ENCODE measurements around the gene SAMD4A.

The SAMD4A gene

DNA sequence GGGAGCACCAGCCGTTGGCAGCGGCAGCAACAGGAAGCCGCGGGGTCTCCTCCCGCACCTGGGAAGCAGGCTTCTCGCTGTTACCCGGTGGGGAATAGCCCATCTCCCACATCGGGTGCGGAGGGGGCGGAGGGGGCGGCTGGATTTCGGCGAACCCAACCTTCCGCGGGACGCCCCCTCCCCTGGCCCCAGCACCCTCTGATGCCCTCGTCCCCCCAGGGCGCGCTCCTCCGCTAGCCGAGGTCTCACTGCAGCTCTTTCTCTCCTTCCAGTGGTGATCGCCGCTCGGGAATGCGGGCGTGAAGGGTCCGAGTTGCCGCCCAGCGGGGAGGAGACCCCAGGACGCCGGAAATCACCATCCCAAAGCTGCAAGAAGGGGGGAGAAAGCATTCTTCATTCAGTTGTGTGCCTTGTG, 303 bp downstream of the SAMD4A start:
- Histone ChIP-seq H3K4me3 (ENCODE audit: low read depth, low read length) (peak overlapping the region; percentile 82), H3K27ac (ENCODE audit: low read depth, low read length) (peak overlapping the region; percentile 48; the same call in 1 of the 2 replicates), H3K9ac (ENCODE audit: low read length) (peak overlapping the region; percentile 77), H3K27me3 (ENCODE audit: control insufficient read depth, insufficient read depth, low read length) (peaks cover 11% of the 10 kb centered on the region), H3K9me3 (ENCODE audit: control insufficient read depth, insufficient read depth, low read depth, low read length) (no peaks in the 10 kb centered on the region), H3K4me1 (ENCODE audit: control insufficient read depth, insufficient read depth, low read length) (peaks cover 19% of the 10 kb centered on the region; the same call in 1 of the 2 replicates), H3K36me3 (ENCODE audit: control insufficient read depth, insufficient read depth, low read length) (peaks cover 10% of the 10 kb centered on the region; the same call in 1 of the 2 replicates)

DNA sequence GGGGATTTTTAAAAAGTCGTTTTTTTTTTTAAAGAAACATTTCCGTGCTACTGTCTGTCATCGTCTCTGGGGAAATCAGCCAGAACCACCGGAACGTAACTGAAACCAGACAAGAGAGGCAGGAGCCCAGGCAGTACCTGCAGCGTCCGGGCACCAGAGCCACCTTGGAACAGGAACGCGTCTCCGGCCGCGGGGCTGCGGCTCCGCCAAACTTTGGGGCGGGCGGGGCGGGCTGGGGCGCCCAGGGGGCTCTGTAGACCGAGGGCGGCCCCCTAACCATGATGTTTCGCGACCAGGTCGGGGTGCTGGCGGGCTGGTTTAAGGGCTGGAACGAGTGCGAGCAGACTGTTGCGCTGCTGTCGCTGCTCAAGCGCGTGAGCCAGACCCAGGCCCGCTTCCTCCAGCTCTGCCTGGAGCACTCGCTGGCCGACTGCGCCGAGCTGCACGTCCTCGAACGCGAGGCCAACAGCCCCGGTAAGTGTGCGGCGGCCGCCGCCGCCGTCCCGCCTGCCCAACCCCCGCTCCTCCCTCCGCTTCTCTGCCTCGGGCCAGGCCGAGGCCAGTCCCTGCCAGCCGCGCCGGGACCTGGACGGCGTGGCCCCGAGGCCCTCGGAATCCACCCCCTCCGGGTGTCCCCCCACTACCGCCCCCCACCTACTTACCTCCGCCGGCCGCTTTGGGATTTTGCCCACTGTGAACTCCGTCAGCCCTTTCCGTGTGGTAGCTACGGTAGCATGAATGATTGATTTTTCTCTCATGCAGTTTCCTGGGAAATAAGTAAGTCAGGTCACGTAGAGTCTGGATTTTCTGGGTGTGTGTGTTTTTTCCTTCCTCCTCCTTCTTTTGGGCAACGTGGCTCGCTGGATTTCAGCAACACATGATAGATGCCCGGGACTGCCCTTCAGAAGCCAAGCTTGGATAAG, 972 bp downstream of the SAMD4A start:
- peaks cover 19% of the 10 kb centered on the region; the same call in 1 of the 2 replicates for H3K4me1 ChIP-seq (ENCODE audit: control insufficient read depth, insufficient read depth, low read length)
- H3K27ac ChIP-seq (ENCODE audit: low read depth, low read length), result no peak overlapping the region
- H3K4me3 ChIP-seq (ENCODE audit: low read depth, low read length), result peak overlapping the region; percentile 82
- H3K9me3 ChIP-seq (ENCODE audit: control insufficient read depth, insufficient read depth, low read depth, low read length), result no peaks in the 10 kb centered on the region
- H3K27me3 ChIP-seq (ENCODE audit: control insufficient read depth, insufficient read depth, low read length), result peaks cover 11% of the 10 kb centered on the region
- H3K36me3 ChIP-seq (ENCODE audit: control insufficient read depth, insufficient read depth, low read length), result peaks cover 11% of the 10 kb centered on the region; the same call in 1 of the 2 replicates
- peak overlapping the region; percentile 77 for H3K9ac ChIP-seq (ENCODE audit: low read length)

DNA sequence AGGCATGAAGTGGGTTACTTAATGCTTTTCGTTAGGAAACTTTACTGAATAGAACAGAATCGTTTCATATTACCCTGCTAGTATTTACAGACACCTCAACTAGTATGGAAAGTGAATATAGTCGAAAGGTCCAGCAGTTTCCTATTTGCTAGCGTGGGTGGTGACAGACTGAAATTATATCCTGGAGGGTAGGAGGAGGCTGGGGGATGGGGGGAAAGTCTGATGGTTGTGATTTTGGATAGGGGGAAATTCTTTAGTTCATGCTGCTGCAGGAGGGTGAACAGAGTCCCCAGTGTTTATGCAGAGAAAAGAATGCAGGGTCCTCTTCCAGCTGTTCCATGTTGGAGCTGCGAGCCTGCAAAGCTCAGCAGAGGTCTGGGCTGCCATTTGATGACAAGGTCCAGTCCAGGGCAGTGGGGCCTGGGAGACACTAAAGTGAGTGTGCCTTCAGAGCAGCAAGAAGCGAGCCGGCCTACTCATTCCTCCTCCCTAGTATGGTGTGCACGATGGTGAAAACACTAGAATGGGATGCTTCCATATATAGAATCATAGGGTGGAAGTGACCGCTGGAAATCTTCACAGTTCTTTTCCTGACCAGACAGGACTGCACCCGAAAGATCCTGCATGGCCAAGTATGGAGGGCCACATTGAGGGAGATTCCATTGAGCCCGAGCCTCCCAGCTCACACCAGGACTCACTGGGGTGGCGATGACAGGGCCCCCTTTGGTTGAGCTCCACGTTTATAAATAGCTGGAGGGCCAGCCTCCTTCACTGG, 2.1 kb downstream of the SAMD4A start:
- Histone ChIP-seq H3K4me3 (ENCODE audit: low read depth, low read length) (peak overlapping the region; percentile 44), H3K4me1 (ENCODE audit: control insufficient read depth, insufficient read depth, low read length) (peaks cover 19% of the 10 kb centered on the region; the same call in 1 of the 2 replicates), H3K27me3 (ENCODE audit: control insufficient read depth, insufficient read depth, low read length) (peaks cover 11% of the 10 kb centered on the region), H3K36me3 (ENCODE audit: control insufficient read depth, insufficient read depth, low read length) (peaks cover 22% of the 10 kb centered on the region; the same call in 1 of the 2 replicates), H3K27ac (ENCODE audit: low read depth, low read length) (no peak overlapping the region), H3K9me3 (ENCODE audit: control insufficient read depth, insufficient read depth, low read depth, low read length) (no peaks in the 10 kb centered on the region), H3K9ac (ENCODE audit: low read length) (no peak overlapping the region)

DNA sequence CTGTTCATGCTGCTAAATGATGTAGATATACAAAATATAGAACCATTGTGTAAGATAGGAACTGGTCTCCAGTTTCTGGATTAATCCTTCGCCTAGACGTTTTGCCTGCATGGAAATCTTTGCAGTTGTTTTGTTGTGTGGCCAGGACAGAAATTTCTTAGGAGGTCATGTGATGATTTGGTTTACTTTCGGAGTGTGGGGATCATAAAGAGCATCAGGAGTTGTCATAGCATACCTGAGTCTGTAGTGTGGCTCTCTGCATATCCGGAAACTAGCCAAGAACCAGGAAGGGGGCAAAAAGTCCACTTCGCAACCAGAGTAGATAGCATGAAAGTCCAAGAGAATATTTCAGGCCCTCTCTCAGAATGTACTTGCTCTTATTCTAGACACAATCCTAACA, 3.1 kb downstream of the SAMD4A start:
- Histone ChIP-seq H3K9ac (ENCODE audit: low read length) (no peak overlapping the region), H3K4me3 (ENCODE audit: low read depth, low read length) (no peak overlapping the region)

DNA sequence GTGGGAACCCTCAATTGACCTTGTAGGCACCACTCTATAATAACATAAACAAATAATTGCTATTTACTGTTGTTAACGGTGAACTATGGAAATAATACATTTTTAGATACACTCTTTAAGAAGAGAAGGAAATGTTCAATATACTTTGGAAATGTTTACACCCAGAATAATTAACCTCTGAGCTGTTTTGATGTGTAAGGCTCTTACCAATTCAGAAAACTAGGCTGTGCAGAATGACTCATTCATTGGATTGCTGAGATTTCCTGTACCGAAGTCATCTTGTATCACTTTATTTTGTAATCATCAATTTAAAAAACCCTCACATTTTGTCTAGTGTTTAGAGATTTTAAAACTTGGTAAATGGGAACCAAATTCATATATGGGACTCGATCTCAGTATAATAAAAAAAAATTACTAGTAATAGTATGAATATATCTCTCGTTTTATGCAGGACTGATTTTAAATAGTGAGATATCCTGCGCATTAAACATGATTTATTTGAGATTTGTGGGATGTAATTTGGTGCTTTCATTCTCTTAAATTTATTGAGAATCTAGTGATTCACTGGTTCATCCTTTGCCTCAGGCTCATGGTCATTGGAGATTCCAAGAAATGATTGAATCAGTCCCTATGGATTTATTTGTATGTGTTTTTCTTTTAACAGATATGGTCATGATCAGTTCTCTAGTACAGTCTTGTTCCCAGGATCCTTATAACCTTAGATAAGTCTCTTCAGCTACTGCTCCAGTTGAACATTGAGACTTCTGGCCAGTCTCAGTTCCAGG, 3.9 kb downstream of the SAMD4A start:
- H3K27ac ChIP-seq (ENCODE audit: low read depth, low read length), result no peak overlapping the region

More for the DNA sequence above, 3.1 kb downstream of the SAMD4A start:
- Histone ChIP-seq H3K9me3 (ENCODE audit: control insufficient read depth, insufficient read depth, low read depth, low read length) (no peaks in the 10 kb centered on the region), H3K27me3 (ENCODE audit: control insufficient read depth, insufficient read depth, low read length) (0 out of 2 replicates have a peak, but pooled peaks cover 3% of the 10 kb centered on the region), H3K4me1 (ENCODE audit: control insufficient read depth, insufficient read depth, low read length) (peaks cover 13% of the 10 kb centered on the region; the same call in 1 of the 2 replicates), H3K27ac (ENCODE audit: low read depth, low read length) (no peak overlapping the region), H3K36me3 (ENCODE audit: control insufficient read depth, insufficient read depth, low read length) (peaks cover 25% of the 10 kb centered on the region; the same call in 1 of the 2 replicates)

DNA sequence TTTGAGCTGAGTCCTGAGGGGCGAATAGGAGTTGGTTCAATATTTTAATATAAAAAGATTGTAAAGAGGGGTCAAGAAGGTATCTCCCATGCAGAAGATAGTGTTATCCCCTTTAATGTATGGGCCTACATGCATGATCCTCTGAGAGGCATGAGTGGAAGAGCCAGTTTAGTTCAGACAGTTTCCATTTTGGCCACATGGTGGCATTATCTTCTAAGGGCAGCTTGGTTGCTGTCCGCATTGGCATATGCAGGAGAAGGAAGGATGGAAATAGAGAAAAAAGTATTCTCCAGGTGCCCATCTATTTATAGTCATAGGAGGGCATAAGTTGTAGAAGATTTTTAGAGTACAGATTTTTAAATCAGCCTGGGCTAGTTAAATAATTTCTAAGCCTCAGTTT, 5.4 kb downstream of the SAMD4A start:
- peaks cover 31% of the 10 kb centered on the region; the same call in 1 of the 2 replicates for H3K36me3 ChIP-seq (ENCODE audit: control insufficient read depth, insufficient read depth, low read length)
- H3K9me3 ChIP-seq (ENCODE audit: control insufficient read depth, insufficient read depth, low read depth, low read length), result no peaks in the 10 kb centered on the region
- H3K4me1 ChIP-seq (ENCODE audit: control insufficient read depth, insufficient read depth, low read length), result peaks cover 13% of the 10 kb centered on the region; the same call in 1 of the 2 replicates
- no peak overlapping the region for H3K4me3 ChIP-seq (ENCODE audit: low read depth, low read length)
- no peak overlapping the region for H3K27ac ChIP-seq (ENCODE audit: low read depth, low read length)
- H3K9ac ChIP-seq (ENCODE audit: low read length), result no peak overlapping the region
- H3K27me3 ChIP-seq (ENCODE audit: control insufficient read depth, insufficient read depth, low read length), result 0 out of 2 replicates have a peak, but pooled peaks cover 3% of the 10 kb centered on the region

More for the DNA sequence above, 3.9 kb downstream of the SAMD4A start:
- H3K9ac ChIP-seq (ENCODE audit: low read length), result no peak overlapping the region
- no peaks in the 10 kb centered on the region for H3K9me3 ChIP-seq (ENCODE audit: control insufficient read depth, insufficient read depth, low read depth, low read length)
- H3K4me1 ChIP-seq (ENCODE audit: control insufficient read depth, insufficient read depth, low read length), result peaks cover 13% of the 10 kb centered on the region; the same call in 1 of the 2 replicates
- H3K4me3 ChIP-seq (ENCODE audit: low read depth, low read length), result no peak overlapping the region
- H3K36me3 ChIP-seq (ENCODE audit: control insufficient read depth, insufficient read depth, low read length), result peaks cover 25% of the 10 kb centered on the region; the same call in 1 of the 2 replicates
- H3K27me3 ChIP-seq (ENCODE audit: control insufficient read depth, insufficient read depth, low read length), result 0 out of 2 replicates have a peak, but pooled peaks cover 3% of the 10 kb centered on the region

DNA sequence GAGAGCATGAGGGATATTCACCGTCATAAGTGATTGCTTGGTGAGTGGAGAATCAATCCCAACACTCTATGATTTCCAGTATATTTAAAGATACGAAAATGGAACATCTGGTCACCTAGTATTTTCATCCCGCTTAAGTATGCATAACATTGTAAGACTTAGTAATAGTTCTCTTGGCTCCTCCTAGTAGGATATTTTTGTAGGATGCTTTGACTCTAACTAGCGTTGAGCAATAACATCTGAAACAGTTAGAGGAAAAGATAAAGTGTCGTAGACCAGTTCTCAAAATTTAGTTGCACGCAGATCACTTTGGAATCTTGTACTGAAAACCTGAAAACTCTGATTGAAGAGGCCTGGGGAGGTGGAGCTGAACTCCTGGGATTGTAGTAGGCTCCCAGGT, 7.6 kb downstream of the SAMD4A start:
- Histone ChIP-seq H3K9me3 (ENCODE audit: control insufficient read depth, insufficient read depth, low read depth, low read length) (no peaks in the 10 kb centered on the region), H3K27me3 (ENCODE audit: control insufficient read depth, insufficient read depth, low read length) (no peaks in the 10 kb centered on the region), H3K9ac (ENCODE audit: low read length) (no peak overlapping the region), H3K36me3 (ENCODE audit: control insufficient read depth, insufficient read depth, low read length) (peaks cover 28% of the 10 kb centered on the region; the same call in 1 of the 2 replicates), H3K27ac (ENCODE audit: low read depth, low read length) (no peak overlapping the region), H3K4me1 (ENCODE audit: control insufficient read depth, insufficient read depth, low read length) (peaks cover 4% of the 10 kb centered on the region; the same call in 1 of the 2 replicates), H3K4me3 (ENCODE audit: low read depth, low read length) (no peak overlapping the region)

DNA sequence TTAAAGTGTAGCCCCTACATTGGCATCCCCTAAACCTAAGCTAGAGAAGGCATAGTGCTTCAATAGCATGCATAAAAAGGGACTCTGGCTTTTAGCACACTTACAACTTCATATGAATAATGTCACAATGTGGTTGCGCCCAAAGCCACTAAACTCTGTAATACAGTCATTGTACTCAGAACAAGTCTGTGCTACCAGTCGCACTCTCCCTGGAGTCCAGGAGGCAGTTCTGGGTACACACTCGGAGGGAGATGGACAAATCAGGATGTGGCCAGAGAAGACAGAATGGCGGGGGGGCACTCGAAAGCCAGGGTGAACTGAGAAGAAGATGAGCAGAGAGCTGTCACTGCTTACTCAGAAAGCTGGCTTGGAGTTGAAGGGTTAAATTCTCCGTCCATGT, 10.6 kb downstream of the SAMD4A start:
- Histone ChIP-seq H3K4me1 (ENCODE audit: control insufficient read depth, insufficient read depth, low read length) (no peaks in the 10 kb centered on the region; the same call in 1 of the 2 replicates), H3K36me3 (ENCODE audit: control insufficient read depth, insufficient read depth, low read length) (peaks cover 25% of the 10 kb centered on the region; the same call in 1 of the 2 replicates), H3K9ac (ENCODE audit: low read length) (no peak overlapping the region), H3K9me3 (ENCODE audit: control insufficient read depth, insufficient read depth, low read depth, low read length) (no peaks in the 10 kb centered on the region), H3K27me3 (ENCODE audit: control insufficient read depth, insufficient read depth, low read length) (no peaks in the 10 kb centered on the region), H3K27ac (ENCODE audit: low read depth, low read length) (no peak overlapping the region), H3K4me3 (ENCODE audit: low read depth, low read length) (no peak overlapping the region)

DNA sequence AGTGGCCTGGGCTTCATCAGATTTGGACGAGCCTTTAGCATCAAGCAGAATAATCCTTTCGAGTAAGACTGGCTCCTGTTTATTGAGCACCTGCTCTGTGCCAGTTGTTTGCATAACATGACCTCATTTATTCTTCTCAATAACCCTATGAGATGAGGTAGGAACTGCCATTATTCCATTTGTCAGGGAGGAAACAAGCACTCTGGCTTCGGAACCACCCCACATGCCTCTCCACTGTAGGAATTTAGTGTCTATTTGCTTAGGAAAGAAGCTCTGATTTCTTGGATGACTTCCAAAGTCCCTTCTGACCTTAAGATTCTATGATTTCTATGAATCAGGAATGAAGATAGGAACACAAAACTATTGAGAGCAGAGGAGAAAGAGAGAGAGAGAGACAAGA, 11.0 kb downstream of the SAMD4A start:
- Histone ChIP-seq H3K4me3 (ENCODE audit: low read depth, low read length) (no peak overlapping the region), H3K9ac (ENCODE audit: low read length) (no peak overlapping the region), H3K4me1 (ENCODE audit: control insufficient read depth, insufficient read depth, low read length) (no peaks in the 10 kb centered on the region; the same call in 1 of the 2 replicates), H3K27ac (ENCODE audit: low read depth, low read length) (no peak overlapping the region), H3K9me3 (ENCODE audit: control insufficient read depth, insufficient read depth, low read depth, low read length) (no peaks in the 10 kb centered on the region), H3K36me3 (ENCODE audit: control insufficient read depth, insufficient read depth, low read length) (peaks cover 24% of the 10 kb centered on the region; the same call in 1 of the 2 replicates), H3K27me3 (ENCODE audit: control insufficient read depth, insufficient read depth, low read length) (no peaks in the 10 kb centered on the region)

DNA sequence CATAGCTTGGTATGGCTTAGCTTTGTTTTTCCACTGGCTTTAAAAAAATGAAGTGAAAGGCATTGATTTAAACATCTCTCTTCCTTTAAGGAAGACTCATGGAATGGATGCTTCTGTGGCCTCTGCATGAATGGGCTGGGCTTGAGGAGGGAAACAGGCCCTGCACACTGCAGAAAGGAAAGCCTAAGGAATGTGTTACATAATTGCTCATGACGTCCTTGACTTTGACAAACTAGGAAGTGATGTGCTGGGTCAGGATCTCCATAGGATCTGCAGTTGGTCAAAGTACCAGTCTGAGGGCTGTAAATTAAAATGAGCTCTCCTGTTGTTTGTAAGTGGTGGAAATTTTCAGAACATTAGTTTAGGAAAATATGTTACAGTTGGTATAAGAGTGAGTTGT, 12.7 kb downstream of the SAMD4A start:
- Histone ChIP-seq H3K4me1 (ENCODE audit: control insufficient read depth, insufficient read depth, low read length) (no peaks in the 10 kb centered on the region; the same call in 1 of the 2 replicates), H3K27me3 (ENCODE audit: control insufficient read depth, insufficient read depth, low read length) (no peaks in the 10 kb centered on the region), H3K36me3 (ENCODE audit: control insufficient read depth, insufficient read depth, low read length) (peaks cover 14% of the 10 kb centered on the region; the same call in 1 of the 2 replicates), H3K9ac (ENCODE audit: low read length) (no peak overlapping the region), H3K9me3 (ENCODE audit: control insufficient read depth, insufficient read depth, low read depth, low read length) (no peaks in the 10 kb centered on the region), H3K27ac (ENCODE audit: low read depth, low read length) (no peak overlapping the region), H3K4me3 (ENCODE audit: low read depth, low read length) (no peak overlapping the region)
